HEK293 (cell line): Measurements from ENCODE around the gene MAN1B1.

Source experiments
- CTCF ChIA-PET: fragments of 350-600 bp; formaldehyde crosslinking; extraction: SDS; loops from one replicate; lab custom pipeline; 2021; ENCODE audit warnings: antibody characterized with exemption; lab: Yijun Ruan, JAX
- POLR2A ChIA-PET: fragments of 300-600 bp; formaldehyde crosslinking; extraction: SDS; loops from one replicate; lab custom pipeline; 2020; ENCODE audit warnings: antibody characterized with exemption, inconsistent platforms; lab: Yijun Ruan, JAX
- H3K27ac ChIP-seq: fragments of 200-500 bp; sonication (Bioruptor generic); 2 replicates; pipeline ENCODE4 v1.5.1; 2014; ENCODE audit warnings: low read depth, low read length, control low read depth, inconsistent platforms; ENCODE audit errors: extremely low read depth
- H3K36me3 ChIP-seq, 2 experiments: fragments of 200-500 bp in 1 of 2; sonication (Bioruptor generic) in 1 of 2; 1 replicate in 1 of 2; 2 replicates in 1 of 2; pipeline ENCODE4 v1.5.1; 2014 to 2017; ENCODE audit warnings: inconsistent platforms in 2 of 2, low read length in 2 of 2; ENCODE audit not compliant: control insufficient read depth in 2 of 2, insufficient read depth in 1 of 2
- H3K4me1 ChIP-seq: fragments of 200-500 bp; sonication (Bioruptor generic); 2 replicates; pipeline ENCODE4 v1.5.1; 2014; ENCODE audit warnings: mild to moderate bottlenecking, low read length, inconsistent platforms; ENCODE audit not compliant: control insufficient read depth, insufficient read depth
- H3K4me3 ChIP-seq: 2 replicates; pipeline ENCODE4 v1.5.1; 2011; ENCODE audit warnings: low read depth, mild to moderate bottlenecking, control low read depth, low read length, moderate library complexity
- H3K9me3 ChIP-seq: fragments of 200-500 bp; sonication (Bioruptor generic); 2 replicates; pipeline ENCODE4 v1.5.1; 2014; ENCODE audit warnings: low read depth, low read length, inconsistent platforms; ENCODE audit not compliant: control insufficient read depth, insufficient read depth
- GLI4 ChIP-seq: fragments of 450-650 bp; formaldehyde crosslinking; IDR thresholded peaks from 2 replicates; pipeline ENCODE4 v1.5.1; 2016; ENCODE audit warnings: missing biosample characterization, missing genetic modification characterization
- KLF8 ChIP-seq: fragments of 450-650 bp; formaldehyde crosslinking; IDR thresholded peaks from 2 replicates; pipeline ENCODE4 v1.5.1; 2016; ENCODE audit warnings: missing biosample characterization, missing genetic modification characterization
- SCRT2 ChIP-seq: fragments of 450-650 bp; formaldehyde crosslinking; IDR thresholded peaks from 2 replicates; pipeline ENCODE4 v1.5.1; 2016; ENCODE audit warnings: missing biosample characterization, missing genetic modification characterization
- TSHZ1 ChIP-seq: fragments of 450-650 bp; formaldehyde crosslinking; IDR thresholded peaks from 2 replicates; pipeline ENCODE4 v1.5.1; 2016; ENCODE audit warnings: missing biosample characterization, missing genetic modification characterization, borderline replicate concordance
- YY2 ChIP-seq: fragments of 450-650 bp; formaldehyde crosslinking; IDR thresholded peaks from 2 replicates; pipeline ENCODE4 v1.5.1; 2016; ENCODE audit warnings: missing biosample characterization, missing genetic modification characterization
- ZFHX2 ChIP-seq: fragments of 450-650 bp; formaldehyde crosslinking; conservative IDR thresholded peaks from 2 replicates; pipeline ENCODE4 v1.5.1; 2016; ENCODE audit warnings: missing biosample characterization, missing genetic modification characterization
- ZNF184 ChIP-seq: fragments of 450-650 bp; IDR thresholded peaks from 2 replicates; pipeline ENCODE4 v1.5.1; 2018; ENCODE audit warnings: missing biosample characterization, mild to moderate bottlenecking, missing genetic modification characterization
- ZNF223 ChIP-seq: fragments of 450-650 bp; formaldehyde crosslinking; IDR thresholded peaks from 2 replicates; pipeline ENCODE4 v1.5.1; 2016; ENCODE audit warnings: missing biosample characterization, missing genetic modification characterization
- ZNF23 ChIP-seq: fragments of 450-650 bp; formaldehyde crosslinking; IDR thresholded peaks from 2 replicates; pipeline ENCODE4 v1.5.1; 2016; ENCODE audit warnings: missing biosample characterization, missing genetic modification characterization, borderline replicate concordance
- ZNF24 ChIP-seq: fragments of 450-650 bp; formaldehyde crosslinking; IDR thresholded peaks from 2 replicates; pipeline ENCODE4 v1.5.1; 2016; ENCODE audit warnings: missing biosample characterization, missing genetic modification characterization
- ZNF248 ChIP-seq: fragments of 450-650 bp; formaldehyde crosslinking; IDR thresholded peaks from 2 replicates; pipeline ENCODE4 v1.5.1; 2017; ENCODE audit warnings: missing biosample characterization, missing genetic modification characterization
- ZNF302 ChIP-seq: fragments of 450-650 bp; formaldehyde crosslinking; IDR thresholded peaks from 2 replicates; pipeline ENCODE4 v1.5.1; 2016; ENCODE audit warnings: missing biosample characterization, missing genetic modification characterization, low read depth
- ZNF311 ChIP-seq: fragments of 450-650 bp; formaldehyde crosslinking; IDR thresholded peaks from 2 replicates; pipeline ENCODE4 v1.5.1; 2017; ENCODE audit warnings: missing biosample characterization, missing genetic modification characterization, borderline replicate concordance
- ZNF362 ChIP-seq: fragments of 450-650 bp; formaldehyde crosslinking; IDR thresholded peaks from 2 replicates; pipeline ENCODE4 v1.5.1; 2016; ENCODE audit warnings: missing biosample characterization, missing genetic modification characterization
- ZNF521 ChIP-seq: fragments of 450-650 bp; formaldehyde crosslinking; IDR thresholded peaks from 2 replicates; pipeline ENCODE4 v1.5.1; 2017; ENCODE audit warnings: missing biosample characterization, mild to moderate bottlenecking, missing genetic modification characterization
- ZNF610 ChIP-seq: fragments of 450-650 bp; formaldehyde crosslinking; IDR thresholded peaks from 2 replicates; pipeline ENCODE4 v1.5.1; 2016; ENCODE audit warnings: missing biosample characterization, missing genetic modification characterization, borderline replicate concordance

Gene MAN1B1

GRCh38 chr9:137078701-137079400 is 7.9 kb upstream of the MAN1B1 start:
- POLR2A ChIA-PET, result no interaction called here
- TF ChIP-seq ZNF184 (tag by site-specific recombination), result no peak
- TF ChIP-seq KLF8 (tag by site-specific recombination), result peak; percentile 48
- no peak for TF ChIP-seq ZNF223 (tag by site-specific recombination)
- TF ChIP-seq ZNF24 (tag by site-specific recombination), result no peak
- TF ChIP-seq, all 188 proteins: peak for 1
- Histone ChIP-seq H3K36me3 (peaks cover 0 to 46% of the 10 kb centered on the region in 2 experiments; a peak in 1 of 3 replicates), H3K9me3 (no peaks in the 10 kb centered on the region), H3K4me1 (no peaks in the 10 kb centered on the region; the same call in 1 of the 2 replicates), H3K27ac (no peak overlapping the region), H3K4me3 (no peak overlapping the region)
- CTCF ChIA-PET, result interaction anchor here (0.7 to 1.7 kb wide), 3 partner anchors 12 to 50 kb away, joined by 3 to 5 read pairs (median 3); partner anchors contain the start of gene ABCA2

- H3K4me1 ChIP-seq, result no peaks in the 10 kb centered on the region; the same call in 1 of the 2 replicates
- TF ChIP-seq ZNF302 (tag by site-specific recombination) (no peak), ZNF362 (tag by site-specific recombination) (no peak), ZNF248 (tag by site-specific recombination) (no peak), YY2 (no peak), ZNF23 (tag by site-specific recombination) (no peak), ZNF610 (tag by site-specific recombination) (no peak), SCRT2 (tag by site-specific recombination) (no peak), ZNF311 (tag by site-specific recombination) (no peak), ZNF521 (no peak), GLI4 (tag by site-specific recombination) (no peak), ZFHX2 (tag by site-specific recombination) (no peak), TSHZ1 (no peak)
- CTCF ChIA-PET, result interaction anchor here (0.6 to 1.7 kb wide), 3 partner anchors 12 to 51 kb away, joined by 3 to 6 read pairs (median 5); partner anchors contain the start of gene ABCA2
- H3K9me3 ChIP-seq, result no peaks in the 10 kb centered on the region
- no peak overlapping the region for H3K4me3 ChIP-seq
- H3K36me3 ChIP-seq, result peaks cover 0 to 46% of the 10 kb centered on the region in 2 experiments; a peak in 1 of 3 replicates
- H3K27ac ChIP-seq, result no peak overlapping the region
- POLR2A ChIA-PET, result no interaction called here
Observed at GRCh38 chr9:137079401-137079787, 7.4 kb upstream of the MAN1B1 start.
